NCI-H2227 treated with DMSO at 0.1 percent for 48 hours (cell line): ENCODE data around the gene RELN.
A peak's percentile ranks its signal among the peaks of the same experiment; 100 is the strongest.

Experiments
- DNase-seq: peaks from one replicate; lab custom pipeline; 2025; lab: John Stamatoyannopoulos, UW

RELN gene

DNA sequence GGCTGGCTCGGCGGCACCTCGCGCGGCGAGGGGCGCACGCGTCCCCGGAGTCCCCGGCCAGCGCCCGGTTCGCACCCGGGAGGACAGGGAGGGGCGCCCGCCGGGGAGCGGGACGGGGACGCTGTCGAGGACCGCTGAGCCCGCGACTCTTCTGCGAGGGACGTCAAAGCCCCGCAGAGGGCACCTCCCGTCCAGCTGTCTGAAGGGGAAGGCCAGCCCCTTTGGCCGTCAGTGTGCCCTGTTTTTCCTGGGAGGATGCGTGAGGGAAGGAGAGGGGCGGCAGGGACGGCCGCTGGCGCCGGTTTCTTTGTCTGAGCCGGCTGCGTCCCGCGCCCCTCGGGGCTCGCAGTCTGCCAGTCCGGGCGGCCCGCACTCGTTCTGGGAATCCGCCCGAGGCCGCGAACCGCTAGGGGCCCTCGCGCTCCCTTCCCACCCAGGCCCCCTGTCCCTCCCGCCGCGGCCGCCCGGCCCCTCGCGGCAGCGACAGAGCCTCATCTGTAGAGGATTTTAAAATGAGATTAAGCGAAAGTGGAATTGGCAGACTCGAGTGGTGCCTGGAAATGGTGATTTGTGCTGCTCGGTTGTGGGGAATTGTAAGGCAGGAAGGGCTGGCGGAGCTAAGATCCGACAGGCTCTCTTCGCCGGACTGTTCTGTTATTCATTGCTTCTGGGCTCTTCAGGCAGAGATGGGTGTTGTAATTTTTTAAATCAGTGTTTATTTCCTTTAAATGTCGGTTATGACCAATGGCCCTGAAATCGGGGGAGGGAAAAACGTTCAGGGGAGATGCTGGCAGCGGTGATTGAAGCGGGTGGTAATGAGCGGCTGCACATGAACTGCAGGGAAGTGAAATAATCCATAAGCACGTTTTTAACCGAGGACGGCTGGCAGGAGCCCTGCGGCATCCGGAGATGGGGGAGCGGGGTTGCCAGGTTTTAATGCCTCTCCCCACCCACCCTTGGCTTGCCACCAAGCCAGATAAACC, 618 bp upstream of the RELN start:
- peak; percentile 87 for DNase-seq

DNA sequence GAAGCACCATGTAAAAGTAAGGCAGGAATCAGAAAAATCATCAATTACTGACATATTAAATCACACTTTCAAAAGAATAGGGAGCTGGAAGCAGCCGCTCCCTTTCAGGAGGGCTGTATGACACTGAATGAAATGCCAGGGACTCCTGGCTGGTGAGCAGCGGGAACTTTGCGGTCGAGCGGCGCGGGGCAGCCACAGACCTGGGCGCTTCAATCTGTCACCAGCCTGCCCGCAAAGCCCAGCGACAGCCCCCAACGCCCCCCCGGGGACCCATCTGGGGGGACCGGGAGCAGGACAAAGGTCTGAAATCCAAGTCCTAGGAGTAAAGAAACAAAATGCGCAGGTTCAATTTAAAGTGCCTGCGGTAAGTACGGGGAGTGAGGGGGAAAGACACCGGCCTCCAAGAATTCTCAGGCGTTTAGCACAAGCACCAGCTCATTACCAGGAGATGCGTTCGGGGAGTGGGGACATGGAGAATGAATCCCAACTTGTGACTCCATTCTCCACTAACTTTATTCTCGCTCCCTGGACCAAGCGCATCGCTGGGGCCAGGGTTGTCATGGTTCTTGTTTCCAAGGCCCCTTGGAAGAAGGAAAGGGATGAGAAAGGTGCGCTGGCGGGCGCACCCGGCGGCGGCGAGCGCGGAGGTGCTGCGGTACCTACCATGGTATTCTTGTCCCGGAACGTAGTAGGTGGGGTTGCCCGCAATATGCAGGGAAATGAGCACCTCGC, 824 bp downstream of the RELN start:
- DNase-seq = no peak

GRCh38 chr7:103987451-103987850, 2.0 kb downstream of the RELN start:
- peak; percentile 21 for DNase-seq

DNA sequence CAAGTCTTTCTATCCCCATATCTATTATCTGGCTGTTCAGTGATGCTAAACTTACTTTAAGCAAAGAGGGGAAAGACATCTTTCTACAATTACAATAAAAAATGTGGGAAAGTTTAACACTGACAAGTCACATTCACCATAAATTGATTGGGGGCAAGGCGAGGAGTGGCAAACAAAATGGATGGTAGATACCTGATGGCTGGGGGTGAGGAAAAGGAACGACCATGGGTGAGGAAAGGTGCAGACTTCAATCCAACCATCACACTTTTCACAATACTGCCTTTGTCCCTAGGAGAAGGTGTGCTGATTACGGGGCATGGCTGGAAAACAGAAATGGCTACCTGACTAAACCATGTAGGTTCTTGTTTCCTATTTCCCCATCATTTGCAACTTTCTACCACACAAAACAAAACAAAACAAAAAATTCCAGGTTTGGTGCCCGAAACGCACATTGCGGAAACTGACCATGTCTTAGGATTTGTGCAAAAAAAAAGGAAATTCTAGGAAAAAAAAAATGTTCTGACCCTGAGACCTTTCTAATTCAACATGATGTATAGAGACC, 3.8 kb downstream of the RELN start:
- no peak for DNase-seq

- no peak for DNase-seq
Observed at GRCh38 chr7:103984050-103984449, 5.4 kb downstream of the RELN start.

- DNase-seq = no peak
Observed at GRCh38 chr7:103983201-103983977, 6.1 kb downstream of the RELN start.

GRCh38 chr7:103981003-103981423, 8.4 kb downstream of the RELN start:
- no peak for DNase-seq

DNA sequence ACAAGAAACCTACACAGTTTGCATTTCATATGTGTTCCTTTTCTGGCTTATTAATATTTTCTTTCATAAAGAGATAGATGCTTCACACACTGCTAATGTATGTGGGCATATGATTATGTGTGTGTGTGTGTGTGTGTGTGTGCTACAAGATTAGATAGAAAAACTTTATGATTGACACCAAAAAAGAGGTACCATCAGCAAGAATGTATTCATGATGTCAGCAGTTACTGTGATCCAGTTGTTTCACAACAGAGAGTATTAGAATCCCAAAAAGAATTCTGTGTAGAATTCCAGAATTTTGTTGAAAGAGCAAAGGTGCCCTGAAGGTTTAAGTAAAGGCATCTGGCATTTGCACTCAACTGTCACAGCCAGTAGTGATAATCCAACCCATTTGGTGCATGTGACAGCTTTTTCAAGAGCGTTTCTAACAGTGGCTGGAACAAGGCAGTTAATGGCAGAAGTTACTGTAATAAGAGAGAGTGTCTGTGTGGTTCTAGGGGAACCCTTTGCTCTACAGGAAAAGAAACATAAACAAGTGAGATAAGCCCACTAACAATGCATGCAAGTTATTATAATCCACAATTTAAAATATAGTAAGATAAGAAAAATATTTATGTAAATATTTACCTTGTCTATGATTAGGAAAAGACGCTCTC, 16.6 kb downstream of the RELN start:
- DNase-seq = no peak

- no peak for DNase-seq
Observed at GRCh38 chr7:103967401-103967800, 22.1 kb downstream of the RELN start.

GRCh38 chr7:103966593-103967277, 22.7 kb downstream of the RELN start:
- no peak for DNase-seq

DNA sequence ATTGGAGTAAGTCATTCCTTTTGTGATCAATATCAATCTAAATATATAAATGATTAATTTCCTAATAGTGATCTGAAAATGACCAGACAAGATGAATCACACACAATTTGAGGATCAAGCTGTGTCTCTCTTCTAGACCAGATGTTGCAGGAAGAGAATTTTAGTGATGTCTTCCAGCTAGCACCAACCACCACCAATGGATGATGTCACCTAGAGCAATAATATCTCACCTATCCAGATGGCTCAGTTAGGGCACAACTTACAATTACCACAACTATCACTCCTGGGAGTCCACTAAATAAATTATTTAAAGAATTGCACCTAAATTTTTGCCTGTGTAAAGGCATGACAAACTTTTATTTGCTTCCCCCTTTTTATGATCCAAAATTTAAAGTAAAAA, 25.2 kb downstream of the RELN start:
- DNase-seq = no peak

- DNase-seq = no peak
Observed at GRCh38 chr7:103962070-103962469, 27.4 kb downstream of the RELN start.

DNA sequence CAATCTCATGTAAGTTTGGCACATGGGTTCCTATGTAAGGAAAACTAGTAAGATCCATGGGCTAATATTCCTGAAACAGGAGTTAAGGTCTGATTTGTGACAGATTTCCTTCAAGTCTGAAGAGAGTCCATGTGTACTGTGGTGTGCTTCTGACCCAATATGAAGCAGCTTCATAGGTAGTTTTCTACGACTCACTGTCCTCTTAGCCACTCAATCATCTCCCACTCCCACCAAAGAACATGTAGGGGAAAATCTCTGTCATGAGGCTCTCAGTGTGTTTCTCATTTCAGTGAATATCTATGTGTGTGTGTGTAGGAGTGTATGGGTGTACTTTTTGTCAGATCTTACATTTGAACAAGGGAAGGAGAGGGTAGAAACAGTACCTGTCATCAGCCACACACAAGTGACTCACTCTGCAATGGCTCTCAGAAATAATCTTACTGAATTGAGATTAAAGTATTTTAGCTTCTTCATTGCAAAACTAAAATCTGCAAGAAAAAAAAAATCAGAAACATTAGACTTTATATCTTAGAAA, 31.1 kb downstream of the RELN start:
- DNase-seq = no peak

DNA sequence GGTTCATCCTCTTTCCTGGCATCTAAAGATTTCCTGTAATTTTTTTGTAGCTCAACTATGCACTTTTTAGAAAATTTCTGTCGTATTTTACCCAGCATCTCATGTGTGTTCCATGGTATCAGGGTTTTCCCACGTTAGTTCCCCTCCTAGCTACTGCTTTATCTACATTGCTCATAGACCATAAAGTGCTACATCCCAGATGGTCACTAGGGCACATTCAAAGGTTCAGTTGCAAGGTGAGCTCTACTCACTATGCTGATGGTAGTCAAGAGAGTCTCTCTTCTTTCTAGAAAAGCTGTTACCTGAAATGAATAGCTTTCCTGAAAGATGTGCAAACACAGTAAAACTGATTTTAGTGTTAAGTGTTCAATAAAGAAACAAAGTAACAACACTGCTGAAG, 33.5 kb downstream of the RELN start:
- no peak for DNase-seq

DNA sequence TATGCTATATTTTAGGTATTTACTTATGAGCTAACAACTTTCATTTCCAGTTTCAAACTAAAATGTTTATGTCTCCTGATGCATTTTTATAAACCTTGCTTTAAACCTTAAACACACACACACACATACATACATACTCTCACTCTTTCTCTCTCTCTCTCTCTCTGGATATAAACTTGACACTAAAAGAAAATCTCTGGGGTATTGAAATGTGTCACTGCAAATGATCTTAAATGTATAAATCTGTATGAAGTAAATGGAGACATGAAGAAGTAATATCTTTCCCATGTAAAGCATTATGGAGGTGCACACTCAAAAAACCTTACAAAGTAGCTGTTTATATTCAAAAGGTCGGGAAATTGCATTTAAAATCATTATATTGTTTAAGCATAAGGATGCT, 37.0 kb downstream of the RELN start:
- DNase-seq = no peak

DNA sequence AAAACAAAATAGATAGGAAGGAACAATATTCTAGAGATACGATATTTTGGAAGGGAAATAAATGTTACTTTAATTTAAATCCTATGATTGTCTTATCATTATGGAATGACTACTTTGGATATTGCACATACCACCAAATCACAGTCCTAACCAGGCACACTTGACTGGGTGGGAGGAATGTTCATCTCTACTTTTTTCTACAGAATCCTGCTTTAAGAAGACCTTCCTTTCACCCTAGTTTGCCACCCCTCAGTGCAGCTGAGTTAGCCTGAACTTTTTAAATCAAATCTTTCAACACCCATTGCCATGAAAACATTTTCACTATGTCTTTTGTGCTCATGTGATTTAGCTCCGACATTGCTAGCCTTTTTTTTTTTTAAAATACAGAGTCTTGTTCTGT, 38.1 kb downstream of the RELN start:
- DNase-seq = no peak

GRCh38 chr7:103949374-103949773, 40.1 kb downstream of the RELN start:
- no peak for DNase-seq

DNA sequence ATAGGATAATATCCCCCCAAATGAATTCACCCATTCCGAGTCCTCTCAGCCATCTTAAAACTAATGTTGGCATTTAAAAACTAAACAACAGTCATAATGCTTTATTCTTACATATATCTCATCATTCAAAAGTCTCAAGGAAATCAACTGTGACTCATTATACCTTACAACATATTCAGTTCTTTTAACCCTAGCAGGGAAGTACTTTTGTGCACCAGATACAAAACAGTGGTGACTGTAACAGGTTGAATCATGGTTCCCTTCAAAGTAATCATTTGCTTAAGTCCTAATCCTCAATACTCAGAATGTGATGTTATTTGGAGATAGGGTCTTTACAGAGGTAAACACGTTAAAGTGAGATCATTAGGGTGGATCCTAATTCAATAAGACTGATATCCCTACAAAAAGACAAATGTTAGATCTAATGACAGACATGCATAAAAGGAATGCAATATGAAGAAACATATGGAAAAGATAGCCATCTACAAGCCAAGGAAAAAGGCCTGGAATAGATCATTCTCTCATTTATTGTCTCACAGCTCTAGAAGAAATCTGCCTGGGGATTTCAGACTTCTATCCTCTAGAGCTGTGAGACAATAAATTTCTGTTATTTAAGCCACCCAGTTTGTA, 42.3 kb downstream of the RELN start:
- no peak for DNase-seq

DNA sequence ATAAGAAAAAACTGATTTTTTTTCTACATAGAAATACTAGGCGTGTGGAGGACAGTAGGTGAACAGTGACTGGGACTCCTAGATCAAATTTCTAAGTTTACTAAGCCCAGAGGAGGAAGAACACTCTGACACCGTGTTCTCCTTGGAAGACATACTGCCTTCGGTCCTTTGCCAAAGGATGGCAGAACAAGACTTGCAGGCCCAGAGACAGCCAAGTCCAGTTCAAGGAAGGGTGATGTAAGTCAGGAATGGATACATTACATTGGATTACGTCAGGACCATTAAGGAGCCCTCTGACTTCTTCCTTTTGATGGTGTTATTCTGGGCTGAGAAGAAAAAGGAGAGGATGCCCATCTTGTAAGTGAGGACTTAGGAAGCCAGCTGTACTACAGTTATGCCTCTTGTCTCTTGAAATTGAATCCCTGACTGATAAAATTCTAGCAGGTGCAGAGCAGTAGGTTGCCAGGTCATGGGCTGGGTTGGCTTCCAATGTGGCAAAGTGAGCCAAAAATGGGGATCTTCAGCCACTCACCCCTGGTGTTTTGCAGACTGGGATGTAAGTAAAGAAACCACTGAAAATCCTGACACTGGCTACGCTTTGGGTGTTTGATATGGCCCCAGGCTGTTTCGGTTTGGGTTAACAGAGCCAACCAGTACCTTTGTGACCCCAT, 45.1 kb downstream of the RELN start:
- no peak for DNase-seq

DNA sequence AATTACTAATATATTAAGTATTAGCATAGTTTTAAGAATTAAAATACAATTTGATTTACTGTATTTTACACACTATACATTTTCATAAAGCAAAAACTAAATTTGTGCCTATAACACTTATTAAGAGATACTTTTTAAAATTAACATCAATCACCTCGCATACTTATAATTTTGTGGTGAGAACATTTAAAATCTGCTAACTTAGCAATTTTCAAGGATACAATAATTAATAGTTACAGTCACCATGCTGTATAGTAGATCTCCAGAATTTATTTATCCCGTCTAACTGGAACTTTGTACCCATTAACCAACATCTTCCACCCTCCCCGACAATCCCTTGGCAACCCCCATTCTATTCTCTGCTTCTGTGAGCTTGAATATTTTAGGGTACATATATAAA, 47.5 kb downstream of the RELN start:
- DNase-seq = no peak
